Ishikawa (cell line): ENCODE results near the gene RAB6A.

Experiments
- CEBPB ChIP-seq: IDR thresholded peaks from 2 replicates; pipeline ENCODE4 v1.6.1; 2012
- CREB1 ChIP-seq: IDR thresholded peaks from 2 replicates; pipeline ENCODE4 v1.6.1; 2012; ENCODE audit warnings: low read depth
- EGR1 ChIP-seq: IDR thresholded peaks from 2 replicates; pipeline ENCODE4 v1.6.1; 2012
- TF ChIP-seq, protein P1 (sequence below): IDR thresholded peaks from 2 replicates; pipeline ENCODE4 v1.6.1; 2012

- TF ChIP-seq CEBPB (no peak), CREB1 (no peak), EGR1 (no peak)
- TF ChIP-seq, protein P1, sequence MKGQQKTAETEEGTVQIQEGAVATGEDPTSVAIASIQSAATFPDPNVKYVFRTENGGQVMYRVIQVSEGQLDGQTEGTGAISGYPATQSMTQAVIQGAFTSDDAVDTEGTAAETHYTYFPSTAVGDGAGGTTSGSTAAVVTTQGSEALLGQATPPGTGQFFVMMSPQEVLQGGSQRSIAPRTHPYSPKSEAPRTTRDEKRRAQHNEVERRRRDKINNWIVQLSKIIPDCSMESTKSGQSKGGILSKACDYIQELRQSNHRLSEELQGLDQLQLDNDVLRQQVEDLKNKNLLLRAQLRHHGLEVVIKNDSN = no peak
Observed at GRCh38 chr11:73629907-73630306, 131.0 kb downstream of the RAB6A start.
